NB4 (cell line): ENCODE results near the gene MEGF6.

Experiments
- CTCF ChIP-seq: IDR thresholded peaks from one replicate; pipeline ENCODE4 v1.5.1; 2012; ENCODE audit warnings: low read depth, low read length
- MAX ChIP-seq: IDR thresholded peaks from 2 replicates; pipeline ENCODE4 v1.6.1; 2011; ENCODE audit warnings: low read depth, low read length
- POLR2A ChIP-seq: IDR thresholded peaks from 2 replicates; pipeline ENCODE4 v1.6.1; 2011; ENCODE audit warnings: mild to moderate bottlenecking; ENCODE audit not compliant: insufficient read length; ENCODE audit errors: extremely low read depth

- TF ChIP-seq CTCF: no peak
- TF ChIP-seq POLR2A: no peak
- no peak for TF ChIP-seq MAX
Observed at GRCh38 chr1:3601743-3602142, 9.6 kb downstream of the MEGF6 start.
